ENCODE measurements around the gene SSC4D.
A peak's percentile ranks its signal among the peaks of the same experiment; 100 is the strongest.
"Not testable (repeated sequence)": the region's sequence is repeated elsewhere in the genome, so short reads cannot be mapped to it uniquely, and the experiment has no call there.

Gene SSC4D

GRCh38 chr7:76409537-76409936, at the start of gene SSC4D:
TSS of gene SSC4D (minus strand) at chr7:76409697. CDS start at chr7:76404439, 5,258 bp downstream.
- DNase-seq (ENCODE audit: low read depth): no peak

DNA sequence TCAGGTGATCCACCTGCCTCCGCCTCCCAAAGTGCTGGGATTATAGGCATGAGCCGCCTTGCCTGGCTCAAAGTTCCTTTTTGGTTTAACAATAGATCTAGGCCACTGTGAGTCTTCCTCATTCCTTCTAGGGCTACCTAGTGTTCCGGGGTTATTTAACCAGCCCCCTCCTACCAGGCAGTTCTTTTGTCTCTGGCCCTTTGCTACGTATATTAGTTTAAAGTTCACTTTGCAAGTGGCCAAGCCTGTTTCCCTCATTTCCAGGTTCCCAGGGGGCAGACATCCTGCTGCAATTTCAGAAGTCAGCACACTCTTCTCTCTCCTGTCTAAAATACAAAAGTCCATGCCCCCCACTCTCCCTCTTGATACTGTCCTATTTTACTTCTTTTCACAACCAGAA, 49.0 kb upstream of the SSC4D start:
- DNase-seq (ENCODE audit: low read depth): not testable (repeated sequence)

GRCh38 chr7:76457017-76457416, 47.5 kb upstream of the SSC4D start:
- not testable (repeated sequence) for DNase-seq (ENCODE audit: low read depth)

DNA sequence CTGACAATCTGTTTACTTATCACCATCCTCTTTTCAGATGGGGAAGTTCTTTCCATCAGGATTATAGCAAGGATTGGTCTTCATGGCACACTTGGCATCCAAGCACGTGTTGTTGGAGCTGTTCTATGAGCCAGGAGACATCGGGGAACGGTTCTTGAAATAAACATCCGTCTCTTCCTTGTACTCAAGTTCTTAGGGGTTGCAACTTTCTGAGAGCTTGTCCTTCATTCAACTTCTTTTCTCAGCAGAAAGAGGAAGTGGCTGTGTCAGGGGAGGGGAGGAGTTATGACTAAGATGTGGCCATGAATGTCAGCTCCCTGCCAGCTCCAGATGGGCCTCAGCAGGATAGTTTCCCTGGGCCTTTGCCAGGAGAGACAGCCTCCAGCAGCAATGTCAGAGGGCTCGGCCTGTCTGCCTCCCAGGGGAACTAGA, 36.1 kb upstream of the SSC4D start:
- not testable (repeated sequence) for DNase-seq (ENCODE audit: low read depth)

- DNase-seq (ENCODE audit: low read depth): not testable (repeated sequence)
Measured at GRCh38 chr7:76443846-76444245, 34.3 kb upstream of the SSC4D start.

DNA sequence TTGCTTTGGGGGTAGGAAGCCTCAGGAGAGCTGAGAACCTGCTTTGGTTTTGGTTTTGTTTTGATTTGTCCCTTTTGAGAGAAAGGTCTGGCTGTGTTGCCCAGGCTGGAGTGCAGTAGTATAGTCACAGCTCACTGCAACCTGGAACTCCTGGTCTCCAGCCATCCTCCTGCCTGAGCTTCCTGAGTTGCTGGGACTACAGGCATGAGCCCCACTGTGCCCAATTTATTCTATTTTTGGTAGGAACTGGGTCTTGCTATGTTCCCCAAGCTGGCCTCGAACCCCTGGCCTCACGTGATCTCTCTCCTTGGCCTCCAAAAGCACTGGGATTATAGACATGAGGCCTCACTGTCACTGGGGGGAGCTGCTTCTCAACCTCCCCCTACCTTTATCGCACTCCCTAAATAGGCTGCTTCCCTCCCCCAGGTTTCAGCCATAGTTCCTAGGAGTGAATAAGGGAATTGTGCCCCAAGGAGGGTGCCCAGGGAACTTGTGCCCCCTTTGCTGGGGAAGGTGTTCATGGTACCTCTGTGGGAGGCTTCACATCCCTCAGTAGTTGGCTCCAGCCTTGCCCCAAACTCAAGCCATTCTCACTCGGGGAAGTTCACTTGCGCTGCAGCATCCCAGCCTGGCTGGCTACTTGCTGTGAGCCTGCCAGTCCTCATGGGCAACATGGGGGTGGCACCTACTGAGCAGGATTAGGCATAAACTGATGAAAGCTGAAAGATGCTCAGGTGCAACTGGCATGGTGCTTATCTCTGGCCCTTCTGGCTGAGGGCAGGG, 33.4 kb upstream of the SSC4D start:
- DNase-seq (ENCODE audit: low read depth): not testable (repeated sequence)

GRCh38 chr7:76441792-76442191, 32.3 kb upstream of the SSC4D start:
- DNase-seq (ENCODE audit: low read depth): not testable (repeated sequence)

GRCh38 chr7:76440404-76440803, 30.9 kb upstream of the SSC4D start:
- DNase-seq (ENCODE audit: low read depth): not testable (repeated sequence)

GRCh38 chr7:76439120-76439888, 29.8 kb upstream of the SSC4D start:
- not testable (repeated sequence) for DNase-seq (ENCODE audit: low read depth)

DNA sequence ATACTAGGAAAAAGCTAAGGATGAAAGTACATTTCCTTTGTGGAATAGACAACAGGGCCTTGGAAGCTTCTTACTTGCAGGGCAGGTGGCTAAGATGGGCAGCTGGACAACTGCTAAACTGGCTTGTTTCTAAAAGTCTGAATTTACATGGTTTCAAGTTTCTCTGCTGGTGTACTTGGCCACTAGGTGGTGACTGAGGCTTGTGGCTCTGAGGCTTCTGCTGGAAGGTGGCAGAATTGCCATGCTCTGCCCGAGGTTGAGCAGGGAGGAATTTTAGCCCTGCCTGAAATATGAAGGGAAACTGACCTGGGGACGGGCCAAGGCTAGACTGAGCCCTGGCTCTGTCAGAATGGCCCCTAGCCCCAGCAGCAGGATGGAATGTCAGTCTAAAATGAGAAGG, 28.4 kb upstream of the SSC4D start:
- DNase-seq (ENCODE audit: low read depth): peak; percentile 51

DNA sequence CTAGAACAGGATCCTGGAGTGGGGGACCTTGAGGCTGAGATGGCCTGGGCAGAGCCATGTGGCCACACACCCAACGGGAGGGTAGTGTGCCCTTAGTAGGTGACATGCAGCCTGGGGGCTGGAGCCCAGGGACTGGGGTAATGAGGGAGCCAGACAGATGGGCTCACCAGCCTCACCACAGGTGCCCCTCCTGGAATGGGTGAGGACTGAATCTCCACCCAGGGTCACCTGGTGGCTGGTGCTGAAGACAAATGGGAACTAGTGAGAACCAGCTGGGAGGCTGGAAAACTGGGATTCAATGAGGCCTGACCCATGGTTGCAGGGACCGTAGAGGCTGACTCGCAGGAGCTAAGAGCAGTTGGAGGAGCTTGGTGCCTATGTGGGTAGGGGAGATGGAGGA, 21.3 kb upstream of the SSC4D start:
- no peak for DNase-seq (ENCODE audit: low read depth)

GRCh38 chr7:76430211-76430610, 20.7 kb upstream of the SSC4D start:
- DNase-seq (ENCODE audit: low read depth): no peak

DNA sequence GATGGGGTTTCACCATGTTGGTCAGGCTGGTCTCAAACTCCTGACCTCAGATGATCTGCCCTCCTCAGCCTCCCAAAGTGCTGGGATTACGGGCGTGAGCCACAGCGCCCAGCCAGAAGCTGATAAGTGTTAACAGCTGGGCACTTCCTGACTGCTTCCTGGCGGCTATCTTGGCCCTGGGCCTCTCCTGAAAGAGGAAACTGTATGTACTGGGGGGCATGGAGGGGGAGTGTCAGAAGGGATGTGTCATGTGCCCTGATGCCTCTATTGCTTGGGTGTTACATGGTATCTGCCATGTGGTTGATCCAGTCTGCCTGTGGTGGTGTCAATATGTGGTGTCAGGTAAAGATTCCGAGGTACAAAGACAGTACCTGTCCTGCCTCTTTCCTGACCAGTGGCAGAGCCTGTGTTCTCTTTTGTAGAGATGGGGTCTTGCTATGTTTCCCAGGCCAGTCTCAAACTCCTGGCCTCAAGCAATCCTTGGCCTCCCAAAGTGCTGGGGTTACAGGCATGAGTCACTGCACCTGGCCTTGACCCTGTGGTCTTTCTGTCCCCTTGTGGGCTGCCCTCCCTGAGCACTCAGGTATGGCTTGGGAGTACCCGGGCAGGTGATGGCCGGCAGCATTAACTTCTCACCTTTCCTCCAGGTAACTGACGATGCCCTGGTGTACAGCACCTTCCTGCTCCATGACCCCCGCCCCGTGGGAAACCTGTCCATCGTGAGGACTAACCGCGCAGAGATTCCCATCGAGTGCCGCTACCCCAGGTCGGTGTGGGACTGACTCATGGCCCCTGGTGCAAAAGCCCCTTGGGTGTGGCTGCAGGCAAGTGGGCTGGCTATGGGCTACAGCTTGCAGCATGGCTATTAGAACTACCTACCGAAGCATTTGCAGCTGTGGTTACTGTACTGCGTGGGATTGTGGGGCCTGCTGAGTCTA, 19.6 kb upstream of the SSC4D start:
- no peak for DNase-seq (ENCODE audit: low read depth)

DNA sequence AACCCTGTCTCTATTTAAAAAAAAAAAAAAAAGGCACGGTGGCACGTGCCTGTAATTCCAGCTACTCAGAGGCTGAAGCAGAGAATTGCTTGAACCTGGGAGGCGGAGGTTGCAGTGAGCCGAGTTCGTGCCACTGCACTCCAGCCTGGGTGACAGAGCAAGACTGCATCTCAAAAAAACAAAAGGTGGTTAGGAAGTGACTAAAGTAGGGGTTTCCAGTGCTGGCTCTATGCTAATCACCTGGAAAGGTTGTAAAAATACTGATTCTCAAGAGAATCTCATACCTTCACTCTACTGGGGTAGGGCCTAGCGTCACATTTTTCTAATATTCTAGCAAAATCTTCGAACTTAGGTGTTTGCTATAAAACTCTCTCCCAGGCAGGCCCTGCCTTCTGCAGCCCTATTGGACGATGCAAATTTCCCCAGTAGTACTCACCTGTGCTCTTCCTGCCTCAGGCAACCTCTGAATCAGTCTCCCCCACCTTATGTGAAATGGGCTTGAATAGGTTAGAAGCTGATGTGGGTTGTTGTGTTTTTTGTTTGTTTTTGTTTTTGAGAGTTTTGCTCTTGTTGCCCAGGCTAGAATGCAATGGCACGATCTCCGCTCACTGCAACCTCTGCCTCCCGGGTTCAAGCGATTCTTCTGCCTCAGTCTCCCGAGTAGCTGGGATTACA, 18.8 kb upstream of the SSC4D start:
- no peak for DNase-seq (ENCODE audit: low read depth)

DNA sequence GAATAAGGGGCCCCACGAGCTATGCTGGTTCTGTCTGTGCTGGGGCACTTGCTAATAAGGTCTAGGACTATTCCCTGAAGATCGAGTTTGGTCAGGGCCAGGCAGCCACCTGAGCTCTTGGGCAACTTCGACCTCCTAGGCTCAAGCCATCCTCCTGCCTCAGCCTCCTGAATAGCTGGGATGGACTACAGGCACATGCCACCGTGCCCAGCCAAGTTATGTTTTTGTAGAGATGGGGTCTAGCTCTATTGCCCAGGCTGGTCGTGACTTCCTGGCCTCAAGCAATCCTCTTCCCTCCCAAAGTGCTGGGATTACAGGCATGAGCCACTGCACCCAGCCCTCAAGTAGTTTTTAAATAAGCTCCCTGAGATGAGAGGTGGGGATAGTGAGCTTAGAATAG, 18.1 kb upstream of the SSC4D start:
- no peak for DNase-seq (ENCODE audit: low read depth)

GRCh38 chr7:76426246-76426645, 16.7 kb upstream of the SSC4D start:
- no peak for DNase-seq (ENCODE audit: low read depth)

DNA sequence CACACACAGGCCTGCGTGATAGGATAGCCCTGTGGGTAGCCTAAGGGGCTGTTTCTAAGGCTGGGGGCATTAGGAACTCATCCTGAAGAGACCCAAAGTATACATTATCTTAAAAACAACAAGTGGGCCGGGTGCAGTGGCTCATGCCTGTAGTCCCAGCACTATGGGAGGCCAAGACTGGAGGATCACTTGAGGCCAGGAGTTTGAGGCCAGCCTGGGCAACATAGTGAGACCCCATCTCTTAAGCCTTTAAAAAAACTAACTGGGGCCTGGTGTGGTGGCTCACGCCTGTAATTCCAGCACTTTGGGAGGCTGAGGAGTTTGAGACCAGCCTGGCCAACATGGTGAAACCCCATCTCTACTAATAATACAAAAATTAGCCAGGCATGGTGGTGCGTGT, 16.1 kb upstream of the SSC4D start:
- not testable (repeated sequence) for DNase-seq (ENCODE audit: low read depth)

DNA sequence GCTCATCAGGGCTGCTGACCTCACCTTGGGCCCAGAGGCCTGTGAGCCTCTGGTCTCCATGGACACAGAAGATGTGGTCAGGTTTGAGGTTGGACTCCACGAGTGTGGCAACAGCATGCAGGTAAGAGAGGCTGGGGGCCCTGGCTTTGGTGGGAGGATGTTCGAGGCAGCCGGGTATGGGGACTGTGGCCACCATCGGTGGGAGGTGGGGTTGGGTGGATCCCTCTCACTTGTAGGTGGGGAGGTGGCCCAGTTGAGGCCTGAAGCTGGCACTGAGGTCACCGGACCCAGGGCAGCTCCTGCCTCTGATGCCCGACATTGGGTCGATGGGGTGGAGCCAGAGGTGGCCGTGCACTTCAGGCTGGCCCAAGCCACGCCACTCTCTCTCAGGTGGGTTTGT, 15.7 kb upstream of the SSC4D start:
- DNase-seq (ENCODE audit: low read depth): no peak

DNA sequence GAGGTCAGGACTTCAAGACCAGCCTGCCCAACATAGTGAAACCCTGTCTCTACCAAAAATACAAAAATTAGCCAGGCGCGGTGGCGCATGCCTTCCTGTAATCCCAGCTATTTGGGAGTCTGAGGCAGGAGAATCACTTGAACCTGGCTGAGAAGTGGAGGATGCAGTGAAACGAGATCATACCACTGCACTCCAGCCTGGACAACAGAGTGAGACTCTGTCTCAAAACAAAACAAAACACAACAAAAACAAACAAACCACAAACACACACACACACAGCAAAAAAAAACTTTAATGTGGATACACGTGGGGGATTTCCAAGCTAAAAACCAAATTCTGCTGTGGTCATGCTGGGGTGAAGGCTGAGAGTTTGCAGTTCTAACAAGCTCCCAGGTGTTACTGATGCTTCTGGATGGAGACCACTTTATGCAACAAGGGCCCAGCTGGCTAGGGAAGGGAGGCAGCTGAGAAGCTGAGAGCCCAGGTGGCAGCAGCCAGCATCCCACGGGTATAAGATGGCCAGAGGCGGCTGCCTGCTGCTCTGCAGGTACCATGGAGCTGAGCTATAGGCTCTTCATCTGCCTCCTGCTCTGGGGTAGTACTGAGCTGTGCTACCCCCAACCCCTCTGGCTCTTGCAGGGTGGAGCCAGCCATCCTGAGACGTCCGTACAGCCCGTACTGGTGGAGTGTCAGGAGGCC, 15.1 kb upstream of the SSC4D start, which contains the start of gene ZP3:
ZP3 (plus strand) TSS at position 538 of the 699 bp plus-strand sequence; CDS start at position 553, 15 bp downstream.
- no peak for DNase-seq (ENCODE audit: low read depth)

- no peak for DNase-seq (ENCODE audit: low read depth)
Measured at GRCh38 chr7:76423666-76424412, 14.3 kb upstream of the SSC4D start.

Measured in activated T-cell treated with anti-CD3 and anti-CD28 coated beads for 24 hours (primary cell).